ENCODE measurements around the gene ARMC7.

ARMC7 gene

DNA sequence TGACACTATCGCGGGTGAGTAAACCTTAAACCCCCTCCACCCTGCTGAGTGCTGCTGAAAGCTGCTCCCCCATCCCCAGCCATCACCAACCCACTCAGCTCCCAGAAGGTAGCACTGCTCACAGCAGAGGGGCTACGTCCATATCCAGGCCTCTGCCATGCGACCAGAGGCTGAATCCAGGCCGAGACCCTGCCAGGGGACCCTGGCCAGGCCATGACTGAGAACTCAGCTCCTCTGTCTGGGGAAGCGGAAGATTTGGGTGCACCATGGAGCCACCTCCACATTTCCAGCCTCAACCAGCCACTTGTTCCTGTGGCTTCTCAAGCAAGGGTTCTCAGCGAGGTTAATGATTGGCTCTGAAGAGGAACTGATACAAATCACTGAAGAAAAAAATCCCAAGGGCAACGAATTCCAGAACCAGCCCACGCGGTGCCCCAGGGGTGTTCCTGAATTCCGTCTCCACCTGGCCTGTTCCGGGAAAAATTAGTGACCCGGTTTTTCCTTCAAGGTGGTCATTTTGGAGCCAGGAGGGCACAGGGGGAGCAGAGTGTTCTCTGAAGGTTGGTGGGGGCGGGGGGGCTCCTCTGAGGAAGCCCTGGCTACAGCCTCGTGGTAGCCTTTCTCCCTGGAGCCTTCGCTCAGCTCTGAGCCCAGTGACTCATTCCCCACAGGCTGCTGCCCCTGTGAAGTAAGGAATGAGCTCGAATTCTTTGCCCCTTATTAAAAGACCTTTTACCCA lies 31.3 kb upstream of the ARMC7 start:
- DNase-seq (ENCODE audit: low read depth) = no peak

DNA sequence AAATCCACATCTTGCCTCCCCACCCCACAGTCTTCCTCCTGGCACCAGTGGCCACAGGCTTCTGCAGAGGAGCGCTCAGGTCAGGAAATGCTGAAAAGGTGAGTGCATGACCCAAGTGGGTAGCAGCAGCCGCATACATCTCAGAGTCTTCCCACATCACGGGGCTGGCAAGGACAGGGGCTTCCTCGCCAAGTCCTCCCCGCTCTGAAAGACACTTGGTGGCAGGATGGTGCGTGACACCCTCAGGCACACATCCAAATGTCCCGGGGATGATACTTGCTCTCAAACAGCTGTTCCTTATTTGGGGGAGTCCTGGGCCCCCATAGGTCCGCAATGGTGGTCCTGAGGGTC lies 30.8 kb upstream of the ARMC7 start:
- no peak for DNase-seq (ENCODE audit: low read depth)

DNA sequence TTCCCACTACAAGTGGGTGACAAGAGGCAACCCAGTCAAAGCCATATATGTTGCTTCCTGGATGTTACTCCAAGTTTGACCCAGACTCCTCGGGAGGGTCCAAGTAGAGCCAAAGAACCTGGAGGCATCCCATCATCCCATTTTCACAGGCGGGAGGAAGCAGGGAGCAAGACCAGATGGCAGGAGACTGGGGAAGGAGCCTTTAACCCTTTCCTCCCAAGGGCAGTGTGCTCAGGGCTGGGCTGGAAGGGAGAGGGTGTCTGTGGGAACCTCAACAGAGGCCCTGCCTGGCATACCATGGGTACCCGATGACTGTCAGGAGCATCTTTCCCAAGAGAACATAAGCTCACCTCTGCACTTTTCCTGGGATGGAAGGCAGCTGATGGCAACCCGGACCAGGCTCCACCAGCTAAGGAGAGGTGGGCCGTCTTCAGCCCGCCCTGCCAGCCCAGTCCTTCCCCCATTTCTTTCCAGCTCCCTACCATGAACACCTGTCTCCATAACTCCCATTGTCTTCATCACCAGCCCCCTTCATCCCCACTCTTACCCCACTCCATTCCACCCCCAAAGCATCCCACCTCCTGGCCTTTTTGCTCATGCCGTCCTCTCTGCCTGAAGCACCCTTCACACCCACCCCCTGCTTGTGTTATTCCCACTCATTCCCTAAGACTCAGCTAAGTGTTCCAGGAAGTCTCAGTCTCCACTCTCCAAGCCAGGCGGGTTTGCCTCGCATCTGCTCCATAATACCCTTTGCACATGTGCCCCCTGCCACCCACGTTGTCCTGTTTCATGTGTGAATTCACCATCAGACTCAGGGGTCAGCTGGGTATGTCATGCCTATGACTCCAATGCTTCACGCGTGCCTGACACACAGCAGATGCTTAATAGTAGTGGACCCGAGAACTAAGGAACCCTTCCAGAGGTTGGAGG lies 27.9 kb upstream of the ARMC7 start:
- DNase-seq (ENCODE audit: low read depth) = no peak

DNA sequence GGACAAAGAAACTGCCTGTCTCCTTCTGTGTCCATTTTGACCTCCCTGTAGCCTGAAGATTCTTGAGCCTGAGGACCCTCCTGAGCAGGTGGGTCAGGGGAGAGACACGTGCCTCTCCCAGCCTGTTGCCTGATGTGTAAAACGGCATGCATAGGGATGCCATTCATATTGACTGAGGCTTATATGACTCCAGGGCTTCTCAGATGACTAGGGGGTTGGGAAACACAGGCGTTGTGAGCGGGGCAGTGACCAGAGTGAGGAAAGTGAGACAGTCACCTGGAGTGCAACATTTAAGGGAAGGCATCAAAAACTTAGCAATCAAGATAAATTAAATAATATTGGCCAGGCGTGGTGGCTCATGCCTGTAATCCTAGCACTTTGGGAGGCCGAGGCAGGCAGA lies 27.1 kb upstream of the ARMC7 start:
- no peak for DNase-seq (ENCODE audit: low read depth)

DNA sequence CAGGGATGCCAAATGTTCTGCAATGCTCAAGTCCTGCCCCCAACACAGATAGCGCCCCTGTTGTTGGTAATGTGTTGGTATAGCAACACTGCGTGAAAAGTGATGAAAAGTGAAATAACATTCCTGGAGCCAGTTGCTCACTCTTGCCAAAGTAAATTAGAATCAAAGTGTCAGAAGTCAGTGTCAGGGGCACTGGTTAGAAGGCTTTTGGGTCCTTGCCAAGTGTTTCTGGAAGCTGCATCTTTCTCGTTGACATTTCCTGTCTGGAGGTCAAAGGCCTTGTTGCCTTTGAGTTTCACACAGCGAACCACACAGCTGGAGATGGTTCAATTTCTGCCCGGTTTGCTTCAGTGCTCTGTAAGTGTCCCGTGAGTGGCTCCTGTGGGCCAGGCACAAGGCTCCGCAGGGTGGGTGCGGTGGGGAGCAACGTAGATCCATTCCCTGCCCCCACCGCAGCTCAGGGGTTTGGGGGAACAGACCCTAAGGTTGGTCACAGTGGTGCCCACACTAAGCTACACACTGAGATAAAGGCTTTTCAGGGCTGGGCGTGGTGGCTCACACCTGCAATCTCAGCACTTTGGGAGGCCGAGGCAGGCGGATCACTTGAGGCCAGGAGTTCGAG lies 25.6 kb upstream of the ARMC7 start:
- no peak for DNase-seq (ENCODE audit: low read depth)

DNA sequence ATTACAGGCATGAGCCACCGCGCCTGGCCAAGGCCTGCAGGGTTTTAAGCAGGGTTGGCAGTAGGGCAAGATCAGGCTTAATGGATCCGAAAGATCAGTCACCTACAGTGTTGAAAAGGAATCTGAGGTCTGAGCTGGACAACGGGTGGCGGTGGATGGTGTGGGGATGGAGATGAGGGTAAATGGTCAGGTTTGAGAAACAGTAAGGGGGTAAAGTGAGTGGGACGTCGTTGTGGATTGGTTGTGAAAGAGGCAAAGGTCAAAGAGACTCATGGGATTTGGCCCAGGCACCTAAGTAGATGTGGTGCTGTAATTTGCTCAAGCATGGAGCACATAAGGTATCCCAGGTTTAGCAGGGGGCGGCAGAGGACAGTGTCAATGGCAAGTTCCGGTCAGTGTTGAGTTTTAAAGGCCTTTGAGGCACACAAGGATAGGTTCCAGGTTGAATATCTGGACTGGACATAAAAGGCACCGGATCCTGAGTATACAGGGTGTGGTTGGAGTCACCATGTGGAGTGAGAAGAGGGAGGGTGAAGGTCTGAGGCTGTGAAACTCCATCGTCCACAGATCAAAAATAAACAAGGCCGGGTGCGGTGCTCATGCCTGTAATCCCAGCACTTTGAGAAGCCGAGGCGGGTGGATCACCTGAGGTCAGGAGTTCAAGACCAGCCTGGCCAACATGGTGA lies 23.1 kb upstream of the ARMC7 start:
- DNase-seq (ENCODE audit: low read depth) = no peak

DNA sequence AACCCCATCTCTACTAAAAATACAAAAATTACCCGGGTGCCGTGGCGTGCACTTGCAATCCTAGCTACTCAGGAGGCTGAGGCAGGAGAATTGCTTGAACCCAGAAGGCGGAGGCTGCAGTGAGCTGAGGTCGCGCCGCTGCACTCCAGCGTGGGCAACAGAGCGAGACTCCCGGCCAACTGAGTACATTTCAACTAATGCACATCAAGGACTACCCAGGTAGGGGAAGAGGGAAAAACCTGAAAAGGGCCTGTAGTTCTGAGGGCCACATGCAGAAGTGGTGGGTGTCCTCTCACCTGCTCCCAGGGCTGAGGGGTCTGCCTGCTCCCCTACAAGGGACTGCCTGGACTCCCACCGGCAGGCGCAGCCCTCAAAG lies 22.6 kb upstream of the ARMC7 start:
- DNase-seq (ENCODE audit: low read depth) = no peak

DNA sequence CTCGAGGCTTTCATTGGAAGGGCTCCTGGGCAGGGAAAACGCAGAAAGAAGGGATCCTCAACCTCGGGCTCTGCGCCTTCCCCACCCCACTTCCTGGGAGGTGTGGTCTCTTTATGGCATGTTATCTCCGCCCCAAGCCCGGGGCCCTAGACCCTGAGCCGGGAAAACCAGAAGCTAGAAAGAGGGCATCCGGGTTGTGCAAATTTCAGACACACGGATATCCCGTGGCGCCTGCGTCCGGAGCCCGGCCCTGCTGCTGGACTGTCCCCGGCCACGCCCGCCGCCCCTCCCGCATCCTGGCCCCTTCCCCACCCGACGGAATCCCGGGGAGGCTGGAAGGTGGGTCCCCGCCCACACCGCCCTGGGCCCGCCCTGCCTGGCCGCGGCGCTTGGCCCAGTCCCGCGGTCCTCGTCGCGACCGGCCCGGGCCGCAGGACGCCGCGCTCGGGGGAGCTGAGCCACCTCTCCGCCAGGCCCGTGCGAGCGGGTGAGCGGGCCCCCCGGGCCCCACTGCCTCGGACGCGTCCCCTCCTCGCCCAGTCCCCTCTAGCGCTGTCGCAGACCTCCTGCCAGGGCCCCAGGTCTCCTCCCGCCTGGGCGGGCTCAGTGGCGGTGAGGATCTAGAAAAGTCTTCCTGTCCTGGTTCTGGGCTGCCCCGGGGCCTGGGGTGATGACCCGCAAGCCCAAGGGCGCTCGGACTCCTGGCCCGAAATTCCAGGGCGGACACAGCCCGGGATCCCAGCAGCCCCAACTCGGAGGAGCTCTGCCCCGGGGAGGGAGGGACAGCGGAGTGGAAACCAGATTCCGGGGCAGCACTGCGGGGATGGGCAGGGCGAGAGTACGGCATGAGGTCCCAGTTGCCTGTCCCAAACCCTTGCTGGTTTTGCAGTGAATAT lies 22.0 kb upstream of the ARMC7 start, which contains the start of gene SLC16A5:
SLC16A5 (plus strand) TSS at position 397 of the 896 bp plus-strand sequence. CDS start 5,683 bp downstream, outside the sequence.
- peak; percentile 67 for DNase-seq (ENCODE audit: low read depth)

DNA sequence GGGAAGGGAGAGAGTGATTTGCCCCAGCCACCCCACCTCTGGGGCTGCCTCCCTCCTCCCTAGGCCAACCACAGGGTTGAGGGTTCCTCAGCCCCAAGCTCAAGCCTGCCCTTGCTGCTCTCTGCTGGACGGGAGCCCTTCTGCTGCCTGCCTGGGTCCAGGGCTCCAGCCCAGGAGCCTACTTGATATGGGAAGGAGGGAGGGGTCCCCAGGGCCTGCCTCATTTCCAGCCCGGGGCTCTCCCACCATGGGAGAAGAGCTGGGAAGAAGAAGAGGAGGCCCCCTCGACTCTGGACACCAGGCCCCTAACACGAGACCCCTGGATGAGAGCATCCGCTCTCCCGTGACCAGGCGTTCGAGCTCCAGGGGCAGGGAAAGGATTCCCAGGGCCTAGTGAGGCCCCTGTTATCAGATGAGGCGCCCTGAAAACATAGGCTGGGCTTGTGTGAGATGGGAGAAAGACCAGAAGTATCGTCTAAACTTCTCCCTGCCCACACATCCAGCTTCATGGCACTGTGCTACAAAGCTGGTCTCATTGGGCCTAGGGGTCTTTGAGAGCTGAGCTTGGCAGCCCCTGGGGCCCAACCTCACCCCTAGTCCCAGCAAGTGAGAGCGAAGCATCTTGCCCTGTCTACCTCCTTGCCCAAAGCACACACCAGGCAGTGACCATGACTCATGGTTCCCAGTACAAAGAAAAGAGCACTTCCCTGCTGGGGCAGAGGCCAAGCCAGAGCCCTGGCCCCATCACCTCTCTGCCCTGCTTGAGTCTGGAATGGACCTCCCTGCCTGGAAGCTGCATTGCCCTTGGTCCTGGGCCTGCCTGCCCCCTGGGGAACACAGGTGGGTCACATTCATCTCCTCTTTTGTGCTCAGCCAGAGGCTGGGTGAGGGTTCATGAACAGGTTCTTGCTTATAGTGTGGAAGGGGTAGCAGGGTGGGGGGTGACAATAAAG lies 21.0 kb upstream of the ARMC7 start:
- no peak for DNase-seq (ENCODE audit: low read depth)

DNA sequence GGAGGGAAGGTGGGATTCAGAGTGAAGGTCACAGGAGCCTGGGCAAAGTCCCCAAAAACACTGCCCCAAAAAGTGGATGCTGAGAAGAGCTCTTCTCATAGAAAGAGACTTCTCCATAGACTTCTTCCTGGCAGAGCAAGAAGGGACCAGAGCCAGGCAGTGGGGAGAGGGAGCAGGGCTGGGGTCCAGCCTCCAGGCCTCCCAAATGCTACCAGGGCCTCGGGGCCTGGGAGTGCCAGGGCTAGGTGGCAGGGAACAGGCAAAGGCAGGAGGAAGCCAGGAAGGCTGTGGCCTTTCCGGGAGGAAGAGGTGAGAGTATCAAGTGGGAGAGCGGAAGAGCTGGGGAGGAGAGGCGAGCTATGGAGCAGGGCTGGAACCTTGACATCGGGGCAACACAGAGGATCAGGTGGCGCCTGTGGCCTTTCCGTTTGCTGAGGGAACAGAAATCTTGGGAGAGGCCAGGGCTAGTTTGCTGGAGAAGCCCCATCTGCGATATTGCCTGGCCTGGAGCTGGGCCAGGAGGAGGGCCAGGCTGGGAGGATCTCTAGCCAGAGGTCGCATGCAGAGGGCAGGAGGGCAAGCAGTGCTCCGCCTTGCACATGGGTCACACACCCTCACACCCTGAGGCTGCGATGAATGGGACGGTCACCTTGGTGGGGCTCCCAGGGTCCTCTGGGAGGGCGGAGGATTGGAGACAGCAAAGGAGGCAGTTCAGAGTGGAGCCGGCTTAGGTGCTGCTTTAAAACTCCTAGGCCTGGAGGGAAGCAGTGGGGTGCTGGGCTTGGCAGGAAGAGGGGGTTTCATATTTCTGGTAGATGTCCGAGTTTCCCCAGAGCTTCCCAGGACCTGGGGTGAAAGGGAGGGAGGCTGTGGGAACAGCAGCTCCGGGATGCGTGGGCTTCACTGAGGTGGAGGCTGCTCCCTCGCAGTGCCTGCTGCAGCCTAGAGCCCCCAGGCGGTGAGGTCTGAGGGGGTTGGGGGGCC lies 18.6 kb upstream of the ARMC7 start:
- no peak for DNase-seq (ENCODE audit: low read depth)

DNA sequence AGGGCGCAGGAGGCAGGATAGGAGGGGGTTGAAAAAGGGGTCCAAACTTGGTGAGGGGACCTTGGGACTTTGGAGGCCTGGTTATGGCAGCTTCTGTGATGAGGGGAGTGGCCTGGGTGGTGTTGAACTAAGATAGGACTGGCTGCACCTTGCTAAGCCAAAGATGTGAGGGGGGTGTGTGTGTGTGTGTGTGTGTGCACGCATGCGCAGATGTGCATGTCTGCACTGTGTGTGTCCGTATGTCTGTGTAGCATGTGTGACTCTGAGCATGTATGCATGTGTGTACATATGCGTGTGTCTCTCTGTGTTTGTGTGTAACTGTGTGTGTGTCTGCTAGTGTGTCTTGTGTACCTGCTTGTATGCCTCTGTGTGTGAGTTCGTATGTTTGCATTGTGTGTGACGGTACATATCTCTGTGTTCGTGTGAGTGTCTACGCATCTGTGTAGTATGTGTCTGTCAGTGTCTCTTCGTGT lies 17.9 kb upstream of the ARMC7 start:
- no peak for DNase-seq (ENCODE audit: low read depth)

DNA sequence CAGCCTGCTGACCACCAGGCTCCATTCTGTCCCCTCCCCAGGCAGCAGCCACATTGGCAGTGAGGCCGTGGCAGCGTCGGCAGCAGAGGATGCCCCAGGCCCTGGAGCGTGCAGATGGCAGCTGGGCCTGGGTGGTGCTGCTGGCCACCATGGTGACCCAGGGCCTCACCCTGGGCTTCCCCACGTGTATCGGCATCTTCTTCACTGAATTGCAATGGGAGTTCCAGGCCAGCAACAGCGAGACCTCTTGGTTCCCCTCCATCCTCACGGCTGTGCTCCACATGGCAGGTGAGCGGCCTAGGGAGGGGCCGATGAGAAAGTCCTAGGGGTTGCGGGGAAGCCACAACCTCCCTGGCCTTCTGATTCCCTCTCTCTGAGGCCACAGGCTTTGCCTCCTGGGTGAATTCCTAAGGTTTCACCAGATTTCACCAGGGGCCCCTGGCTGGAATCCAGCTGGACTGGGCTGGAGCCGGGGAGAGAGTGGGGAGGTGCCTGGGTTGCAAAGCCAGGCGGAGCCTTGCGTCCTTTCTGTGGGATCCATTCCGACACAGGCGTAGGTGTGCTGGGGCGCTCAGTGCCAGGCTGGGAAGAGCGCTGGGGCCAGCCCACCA lies 16.1 kb upstream of the ARMC7 start:
- DNase-seq (ENCODE audit: low read depth) = no peak

DNA sequence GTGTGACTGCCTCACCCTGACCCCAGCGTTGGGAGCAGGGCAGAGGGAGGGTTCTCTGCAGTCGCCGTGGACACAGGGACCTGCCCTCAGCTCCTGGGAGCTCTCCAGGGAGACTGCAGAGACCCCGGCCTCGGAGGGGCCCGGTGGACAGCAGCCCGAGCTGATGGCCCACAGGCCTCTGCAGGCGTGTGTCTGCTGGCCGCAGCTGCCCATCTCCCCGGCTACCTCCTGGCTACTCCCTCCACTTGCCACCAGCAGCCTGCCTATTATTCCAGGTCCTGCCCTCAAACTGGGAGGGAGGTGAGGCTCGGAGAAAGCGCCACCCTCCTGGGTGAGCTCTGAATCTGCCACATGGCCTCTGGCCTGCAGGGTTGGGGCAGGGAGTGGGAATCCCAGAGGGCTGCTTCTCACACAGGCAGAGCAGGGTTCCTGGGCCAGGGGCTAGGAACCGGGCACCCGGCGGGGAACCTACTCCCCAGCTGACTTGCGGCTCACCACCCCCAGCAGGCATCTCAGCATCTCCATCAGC lies 14.8 kb upstream of the ARMC7 start:
- no peak for DNase-seq (ENCODE audit: low read depth)

DNA sequence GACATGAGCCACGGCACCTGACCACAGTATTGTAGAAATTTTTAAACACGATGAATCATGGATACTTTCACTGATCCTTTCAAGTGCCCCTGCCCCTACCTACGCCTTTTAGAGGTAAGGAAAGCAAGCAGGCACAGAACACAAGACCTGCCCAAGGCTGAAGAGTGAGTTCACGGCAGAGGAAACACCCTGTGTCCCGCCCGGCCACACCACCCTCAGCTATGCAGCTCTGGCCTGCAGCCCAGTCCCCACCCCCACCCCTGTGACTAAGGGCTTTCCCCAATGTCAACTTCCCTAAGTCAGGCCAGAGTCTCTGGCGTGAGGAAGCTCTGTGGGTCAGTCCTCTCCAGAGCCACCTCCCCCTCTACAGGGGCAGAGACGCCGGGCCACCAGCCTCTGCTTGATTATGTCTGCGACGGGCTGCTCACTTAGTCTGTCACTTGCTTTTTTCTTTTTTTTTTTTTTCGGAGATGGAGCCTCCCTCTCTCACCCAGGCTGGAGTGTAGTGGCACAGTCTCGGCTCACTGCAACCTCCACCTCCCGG lies 13.6 kb upstream of the ARMC7 start:
- no peak for DNase-seq (ENCODE audit: low read depth)

DNA sequence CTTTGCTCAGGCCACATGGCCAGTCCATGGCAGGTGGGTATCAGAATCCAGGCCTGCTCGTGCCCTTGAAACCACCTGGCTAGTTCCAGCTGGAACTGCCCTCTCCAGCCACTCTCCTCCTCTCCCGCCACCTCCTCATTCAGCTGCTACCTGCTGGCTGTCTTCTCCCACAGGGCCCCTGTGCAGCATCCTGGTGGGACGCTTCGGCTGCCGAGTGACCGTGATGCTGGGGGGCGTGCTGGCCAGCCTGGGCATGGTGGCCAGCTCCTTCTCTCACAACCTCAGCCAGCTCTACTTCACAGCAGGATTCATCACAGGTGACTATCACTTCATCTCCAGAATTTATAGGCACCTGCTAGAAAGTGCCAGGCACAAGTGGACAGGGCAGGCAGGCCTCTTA lies 11.9 kb upstream of the ARMC7 start:
- DNase-seq (ENCODE audit: low read depth) = no peak

DNA sequence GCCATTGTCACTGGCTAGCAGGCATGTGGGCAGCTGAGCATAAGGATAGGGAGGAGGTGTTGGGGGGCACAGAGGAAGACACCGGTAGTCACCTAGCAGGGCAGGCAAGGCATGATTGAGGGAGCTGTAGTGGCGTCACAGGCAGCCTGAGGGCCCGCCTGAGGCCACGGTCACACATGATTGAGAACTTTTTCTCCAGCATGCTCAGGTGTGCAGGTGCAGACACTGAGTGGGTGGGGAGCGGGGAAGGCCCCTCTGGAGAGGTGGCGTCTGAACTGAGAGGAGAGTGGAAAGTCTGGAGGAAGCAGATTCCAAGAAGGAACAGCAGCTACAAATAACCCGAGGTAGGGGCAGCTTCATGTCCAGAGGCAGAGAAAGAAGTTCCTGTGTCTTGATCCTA lies 10.9 kb upstream of the ARMC7 start:
- DNase-seq (ENCODE audit: low read depth) = no peak

DNA sequence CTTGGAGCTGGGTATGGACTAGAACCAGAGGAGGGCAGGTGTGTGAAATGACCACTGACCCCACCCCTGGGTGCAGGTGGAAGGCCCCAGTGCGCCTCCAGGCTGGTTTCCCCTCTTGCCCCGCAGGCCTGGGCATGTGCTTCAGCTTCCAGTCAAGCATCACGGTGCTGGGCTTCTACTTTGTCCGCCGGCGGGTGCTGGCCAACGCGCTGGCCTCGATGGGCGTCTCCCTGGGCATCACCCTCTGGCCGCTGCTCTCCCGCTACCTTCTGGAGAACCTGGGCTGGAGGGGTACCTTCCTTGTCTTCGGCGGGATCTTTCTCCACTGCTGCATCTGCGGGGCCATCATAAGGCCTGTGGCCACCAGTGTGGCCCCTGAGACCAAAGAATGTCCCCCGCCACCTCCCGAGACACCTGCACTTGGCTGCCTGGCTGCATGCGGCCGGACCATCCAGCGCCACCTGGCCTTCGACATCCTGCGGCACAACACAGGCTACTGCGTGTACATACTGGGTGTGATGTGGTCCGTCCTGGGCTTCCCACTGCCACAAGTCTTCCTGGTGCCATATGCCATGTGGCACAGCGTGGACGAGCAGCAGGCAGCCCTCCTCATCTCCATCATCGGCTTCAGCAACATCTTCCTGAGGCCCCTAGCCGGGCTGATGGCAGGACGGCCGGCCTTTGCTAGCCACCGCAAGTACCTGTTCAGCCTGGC lies 9.7 kb upstream of the ARMC7 start:
- no peak for DNase-seq (ENCODE audit: low read depth)
